Muscle of leg (tissue), 11 donors: ENCODE data around the gene ZER1. TPM values are rescaled to one million over a fixed set of nuclear protein-coding genes. Genes with fewer than 3 reads are reported as not detected.

Source experiments
- DNase-seq: peaks from one replicate; pipeline ENCODE4 v3.0.0; 2013
- H3K27ac ChIP-seq: one replicate; pipeline ENCODE4 v1.5.1; 2013; ENCODE audit warnings: mild to moderate bottlenecking, low read length, control low read depth
- H3K27me3 ChIP-seq: one replicate; pipeline ENCODE4 v1.6.1; 2013; ENCODE audit warnings: low read length; ENCODE audit not compliant: control insufficient read depth, insufficient read depth
- H3K36me3 ChIP-seq: one replicate; pipeline ENCODE4 v1.6.1; 2013; ENCODE audit warnings: low read length; ENCODE audit not compliant: control insufficient read depth, insufficient read depth
- H3K4me1 ChIP-seq: one replicate; pipeline ENCODE4 v1.6.1; 2013; ENCODE audit warnings: low read length; ENCODE audit not compliant: control insufficient read depth, insufficient read depth
- H3K4me3 ChIP-seq: one replicate; pipeline ENCODE4 v1.5.1; 2013; ENCODE audit warnings: low read length, control low read depth
- H3K9me3 ChIP-seq: replicated peaks from 2 replicates; pipeline ENCODE4 v1.6.1; 2013; ENCODE audit warnings: low read depth, low read length; ENCODE audit not compliant: control insufficient read depth
- WGBS: methylation state at CpG from one replicate; pipeline ENCODE4 v1.1.5; 2013; ENCODE audit warnings: missing lambda C conversion rate; ENCODE audit not compliant: insufficient coverage; 5-methylcytosine and 5-hydroxymethylcytosine counted together
- polyA plus RNA-seq, 8 donors: library from polyadenylated mRNA; unstranded; fragments of 120-200 nt; gene quantifications; one replicate each; pipeline versions ENCODE4 v1.2.1 to v1.2.3, GENCODE V29; 2013; ENCODE audit warnings: inconsistent platforms in 1 of 8, low replicate concordance in 1 of 8; ENCODE audit not compliant: insufficient read length in 8 of 8, insufficient read depth in 1 of 8
- total RNA-seq: library from RNA; stranded (reverse); fragments of 120-200 nt; gene quantifications from one replicate; pipeline ENCODE4 v1.2.4, GENCODE V29; 2013

ZER1 gene
- total and polyA plus RNA-seq, 9 donors = 14.2 to 42.6 (median 32.9) TPM

GRCh38 chr9:128718475-128718874 lies 53.3 kb downstream of the ZER1 start:
- WGBS = 73% methylated on average over 3 of the region's 5 CpGs
- Histone ChIP-seq H3K36me3 (peaks cover 39% of the 10 kb centered on the region), H3K9me3 (no peaks in the 10 kb centered on the region), H3K27me3 (no peaks in the 10 kb centered on the region), H3K4me3 (no peak overlapping the region), H3K4me1 (peaks cover 4% of the 10 kb centered on the region), H3K27ac (no peak overlapping the region)
- no peak for DNase-seq

DNA sequence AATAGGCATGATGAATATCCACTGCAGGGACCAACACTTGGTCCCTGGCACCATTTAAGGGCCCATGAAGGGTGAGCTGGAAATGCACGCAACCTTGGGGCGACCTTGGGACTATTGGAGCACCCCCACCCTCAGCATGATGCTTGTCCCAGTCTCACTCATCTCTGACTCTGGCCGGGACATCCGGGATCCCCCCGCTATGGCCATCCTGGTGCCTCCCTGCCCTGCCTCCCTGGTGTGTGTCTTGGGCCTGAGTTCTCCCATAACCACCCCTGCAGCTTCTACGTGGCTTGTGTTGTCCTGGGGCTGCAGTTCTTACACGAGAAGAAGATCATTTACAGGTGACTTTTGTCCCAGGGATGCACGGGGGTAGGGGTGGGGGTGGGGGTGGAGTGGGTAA lies 53.7 kb downstream of the ZER1 start:
- H3K4me1 ChIP-seq = no peaks in the 10 kb centered on the region
- no peak overlapping the region for H3K27ac ChIP-seq
- DNase-seq = no peak
- H3K9me3 ChIP-seq = no peaks in the 10 kb centered on the region
- 100% methylated on average over 4 of the region's 8 CpGs for WGBS
- no peak overlapping the region for H3K4me3 ChIP-seq
- no peaks in the 10 kb centered on the region for H3K27me3 ChIP-seq
- H3K36me3 ChIP-seq = peaks cover 44% of the 10 kb centered on the region

- DNase-seq = no peak
- Histone ChIP-seq H3K27ac (no peak overlapping the region), H3K27me3 (no peaks in the 10 kb centered on the region), H3K36me3 (peaks cover 49% of the 10 kb centered on the region), H3K4me1 (no peaks in the 10 kb centered on the region), H3K9me3 (no peaks in the 10 kb centered on the region), H3K4me3 (no peak overlapping the region)
- WGBS = 96% methylated on average over 3 of the region's 7 CpGs
Observed at GRCh38 chr9:128716581-128717254, 55.0 kb downstream of the ZER1 start.

GRCh38 chr9:128715436-128715750 lies 56.3 kb downstream of the ZER1 start:
- WGBS = 88% methylated on average over 5 of the region's 6 CpGs
- Histone ChIP-seq H3K27ac (no peak overlapping the region), H3K27me3 (no peaks in the 10 kb centered on the region)

DNA sequence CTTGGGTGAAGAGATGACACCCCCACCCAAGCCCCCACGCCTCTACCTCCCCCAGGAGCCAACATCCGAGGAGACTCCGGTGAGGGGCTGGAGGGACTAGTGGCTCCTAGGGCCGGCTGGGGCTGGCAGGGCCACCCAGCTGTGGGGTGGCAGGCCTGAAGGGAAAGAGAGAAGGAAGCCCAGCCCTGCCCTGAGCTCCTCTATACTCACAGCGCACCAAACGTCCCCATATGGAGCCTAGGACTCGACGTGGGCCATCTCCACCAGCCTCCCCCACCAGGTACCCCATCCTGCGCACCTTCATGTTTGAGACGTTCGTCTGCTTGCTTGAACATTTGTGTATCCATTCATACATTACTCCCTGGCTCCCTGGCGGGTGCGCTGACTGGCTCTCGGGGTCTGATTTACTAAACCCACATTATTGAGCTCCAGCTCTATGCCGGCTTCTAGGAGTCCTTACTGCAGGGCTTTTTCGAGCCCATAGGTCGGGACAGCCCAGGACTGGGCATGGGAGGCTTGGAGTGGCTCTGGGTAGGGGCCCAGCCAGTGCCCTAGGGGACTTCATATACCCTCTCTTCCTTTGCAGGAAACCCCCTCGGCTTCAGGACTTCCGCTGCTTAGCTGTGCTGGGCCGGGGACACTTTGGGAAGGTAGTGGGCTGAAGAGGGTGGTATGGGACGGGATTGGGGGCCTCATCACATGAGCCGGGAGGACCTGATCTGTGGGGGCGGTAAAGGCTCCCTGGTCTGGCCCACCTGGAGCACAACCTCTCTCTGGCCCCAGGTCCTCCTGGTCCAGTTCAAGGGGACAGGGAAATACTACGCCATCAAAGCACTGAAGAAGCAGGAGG lies 56.9 kb downstream of the ZER1 start:
- Histone ChIP-seq H3K4me3 (no peak overlapping the region), H3K36me3 (peaks cover 42% of the 10 kb centered on the region), H3K27ac (no peak overlapping the region), H3K27me3 (no peaks in the 10 kb centered on the region), H3K9me3 (no peaks in the 10 kb centered on the region), H3K4me1 (no peaks in the 10 kb centered on the region)
- WGBS = 85% methylated on average over 17 of the region's 24 CpGs
- no peak for DNase-seq

More at GRCh38 chr9:128715436-128715750, 56.3 kb downstream of the ZER1 start:
- DNase-seq = no peak
- Histone ChIP-seq H3K4me1 (no peaks in the 10 kb centered on the region), H3K9me3 (no peaks in the 10 kb centered on the region), H3K4me3 (no peak overlapping the region), H3K36me3 (peaks cover 46% of the 10 kb centered on the region)

GRCh38 chr9:128713941-128714573 lies 57.7 kb downstream of the ZER1 start:
- Histone ChIP-seq H3K36me3 (peaks cover 38% of the 10 kb centered on the region), H3K9me3 (no peaks in the 10 kb centered on the region), H3K27me3 (no peaks in the 10 kb centered on the region), H3K4me3 (no peak overlapping the region), H3K4me1 (no peaks in the 10 kb centered on the region), H3K27ac (no peak overlapping the region)
- 88% methylated on average over 13 of the region's 19 CpGs for WGBS
- DNase-seq = no peak

- Histone ChIP-seq H3K36me3 (peaks cover 38% of the 10 kb centered on the region), H3K4me1 (no peaks in the 10 kb centered on the region), H3K27me3 (no peaks in the 10 kb centered on the region), H3K4me3 (no peak overlapping the region), H3K9me3 (no peaks in the 10 kb centered on the region), H3K27ac (no peak overlapping the region)
- DNase-seq = no peak
- 92% methylated on average over 10 of the region's 13 CpGs for WGBS
Observed at GRCh38 chr9:128713411-128713780, 58.3 kb downstream of the ZER1 start.

DNA sequence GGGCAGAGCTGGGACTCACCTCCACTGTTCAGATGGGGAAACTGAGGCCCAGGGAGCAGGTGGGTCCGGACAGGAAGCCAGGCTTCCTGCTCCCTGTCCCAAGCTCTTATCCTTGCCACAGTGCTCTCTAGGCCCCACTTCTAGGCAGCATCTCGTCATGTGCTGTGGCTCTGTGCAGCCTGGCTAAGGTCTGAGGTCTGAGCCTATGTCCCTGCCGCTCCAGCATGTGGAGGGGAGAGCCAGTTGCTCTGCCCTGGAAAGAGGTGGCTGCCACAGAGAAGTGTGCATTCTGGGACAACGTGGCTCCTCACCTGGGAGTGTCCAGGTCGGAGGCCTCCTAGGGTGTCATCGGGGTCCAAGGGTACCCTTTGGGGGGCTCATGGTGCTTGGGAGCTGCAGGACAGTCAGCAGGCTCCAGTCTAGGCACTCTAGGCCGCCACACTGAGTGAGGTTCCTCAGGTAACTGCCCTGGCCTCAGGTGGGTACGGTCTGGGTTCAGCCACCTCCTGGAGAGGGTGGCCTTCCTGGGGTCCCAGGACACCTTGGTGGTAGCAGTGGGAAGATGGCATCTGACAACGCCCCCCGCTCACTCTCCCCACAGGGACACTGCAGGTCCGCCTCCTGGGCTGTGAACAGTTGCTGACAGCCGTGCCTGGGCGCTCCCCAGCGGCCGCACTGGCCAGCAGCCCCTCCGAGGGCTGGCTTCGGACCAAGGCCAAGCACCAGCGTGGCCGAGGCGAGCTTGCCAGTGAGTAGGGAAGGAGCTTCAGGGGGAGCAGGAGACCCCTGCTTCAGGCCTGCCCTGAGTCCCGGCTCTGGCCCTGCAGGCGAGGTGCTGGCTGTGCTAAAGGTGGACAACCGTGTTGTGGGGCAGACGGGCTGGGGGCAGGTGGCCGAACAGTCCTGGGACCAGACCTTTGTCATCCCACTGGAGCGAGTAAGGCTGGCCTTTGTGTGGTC lies 59.0 kb downstream of the ZER1 start:
- Histone ChIP-seq H3K4me1 (no peaks in the 10 kb centered on the region), H3K27me3 (no peaks in the 10 kb centered on the region)
- WGBS = 80% methylated on average over 21 of the region's 26 CpGs

DNA sequence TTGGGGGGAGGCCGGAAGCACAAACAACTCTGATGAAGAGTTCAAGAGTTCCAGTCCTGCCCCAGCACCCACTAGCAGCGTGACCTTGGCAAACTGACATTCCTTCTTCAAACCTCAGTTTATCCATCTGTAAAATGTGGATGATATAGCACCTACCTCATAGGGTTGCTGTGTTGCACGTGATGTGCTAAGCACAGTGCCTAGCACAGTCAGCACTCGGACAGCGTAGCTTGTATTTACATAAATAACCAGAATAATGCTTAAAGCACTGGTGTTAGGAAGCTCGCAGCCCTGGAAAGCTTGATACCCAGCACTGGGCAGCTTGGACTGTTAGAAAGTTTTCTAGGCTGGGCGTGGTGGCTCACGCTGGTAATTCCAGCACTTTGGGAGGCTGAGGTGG lies 64.3 kb downstream of the ZER1 start:
- Histone ChIP-seq H3K4me3 (no peak overlapping the region), H3K27me3 (no peaks in the 10 kb centered on the region), H3K4me1 (peaks cover 26% of the 10 kb centered on the region), H3K36me3 (peaks cover 17% of the 10 kb centered on the region), H3K27ac (no peak overlapping the region), H3K9me3 (no peaks in the 10 kb centered on the region)
- no peak for DNase-seq
- WGBS = 100% methylated on average over 1 of the region's 8 CpGs

More for the DNA sequence above, 59.0 kb downstream of the ZER1 start:
- no peak for DNase-seq
- Histone ChIP-seq H3K27ac (no peak overlapping the region), H3K4me3 (no peak overlapping the region), H3K9me3 (no peaks in the 10 kb centered on the region), H3K36me3 (peaks cover 37% of the 10 kb centered on the region)
